Vagina (tissue), 2 donors: ENCODE data around the gene INTS6L. TPM values are rescaled to one million over a fixed set of nuclear protein-coding genes. Genes with fewer than 3 reads are reported as not detected.
"Not testable (repeated sequence)": the region's sequence is repeated elsewhere in the genome, so short reads cannot be mapped to it uniquely, and the experiment has no call there.

Experiments
- DNase-seq, 2 donors: peaks; one replicate each; pipeline ENCODE4 v3.0.0-alpha.2; 2017; ENCODE audit errors: extremely low spot score in 2 of 2
- H3K27ac ChIP-seq: fragments of 200-600 bp; sonication (generic); one replicate; pipeline ENCODE4 v1.5.1; 2019
- H3K27me3 ChIP-seq: fragments of 200-600 bp; sonication (generic); one replicate; pipeline ENCODE4 v1.5.1; 2019
- H3K36me3 ChIP-seq, 2 donors: fragments of 200-600 bp; sonication (generic); one replicate each; pipeline ENCODE4 v1.5.1; 2017 to 2019
- H3K4me1 ChIP-seq: fragments of 200-600 bp; sonication (generic); one replicate; pipeline ENCODE4 v1.5.1; 2019
- H3K4me3 ChIP-seq, 2 donors: fragments of 200-600 bp; sonication (generic); 1 replicate in 1 of 2; 2 replicates in 1 of 2; pipeline ENCODE4 v1.5.1; 2016 to 2019
- H3K9me3 ChIP-seq: fragments of 200-600 bp; sonication (generic); one replicate; pipeline ENCODE4 v1.5.1; 2019
- POLR2A ChIP-seq, 2 donors: fragments of 450-650 bp; IDR thresholded peaks; one replicate each; pipeline ENCODE4 v1.6.1; 2017; ENCODE audit warnings: antibody characterized with exemption in 2 of 2, mild to moderate bottlenecking in 2 of 2, moderate library complexity in 2 of 2
- POLR2AphosphoS5 ChIP-seq, 2 donors: sonication (generic); formaldehyde crosslinking; IDR thresholded peaks; one replicate each; pipeline ENCODE4 v1.9.0; 2017; ENCODE audit warnings: antibody characterized with exemption in 2 of 2, mild to moderate bottlenecking in 2 of 2, low read depth in 1 of 2; ENCODE audit not compliant: insufficient read depth in 1 of 2
- intact Hi-C: fragments of 100-400 bp; cut with DNase I; formaldehyde crosslinking; loops from one replicate; pipeline ENCODE4 v1.15.1; 2023
- total RNA-seq: library from RNA; depleted of rRNA; stranded (reverse); fragments of >200 nt; gene quantifications from one replicate; pipeline ENCODE4 v1.2.3, GENCODE V29; 2016
- TF ChIP-seq, protein P1 (sequence below), 3 experiments: fragments of 450-650 bp in 2 of 3; fragments of 200-600 bp in 1 of 3; sonication (generic) in 1 of 3; IDR thresholded peaks; one replicate each; pipeline ENCODE4 v1.5.1; 2017 to 2019; ENCODE audit warnings: antibody characterized with exemption in 3 of 3, mild to moderate bottlenecking in 2 of 3, moderate library complexity in 2 of 3

Gene INTS6L
- total RNA-seq, 1 donor from 2014 or later = 14.7 TPM

DNA sequence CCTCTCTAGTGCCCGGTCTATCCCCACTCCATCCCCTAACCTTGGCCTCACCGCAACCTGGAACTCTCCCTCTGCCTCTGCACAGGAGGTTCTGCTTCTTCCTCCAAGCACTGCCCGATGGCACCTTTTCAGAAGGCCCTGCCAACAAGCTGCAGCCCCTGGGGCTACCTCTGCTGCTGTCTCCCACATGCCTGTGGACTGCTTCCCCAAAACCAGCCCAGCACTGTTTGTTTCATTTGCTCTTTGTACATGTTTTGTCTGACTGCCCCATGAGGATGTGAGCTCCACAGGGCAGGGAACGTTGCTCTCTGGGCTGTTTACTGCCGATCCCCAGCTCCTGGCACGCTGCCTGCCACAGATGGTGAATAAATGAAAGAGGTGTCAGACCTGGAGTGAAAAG lies 85.4 kb downstream of the INTS6L start:
- Histone ChIP-seq H3K27ac (no peak overlapping the region), H3K27me3 (no peaks in the 10 kb centered on the region), H3K36me3 (no peaks in the 10 kb centered on the region), H3K4me3 (no peak overlapping the region), H3K4me1 (no peaks in the 10 kb centered on the region), H3K9me3 (no peaks in the 10 kb centered on the region)
- DNase-seq = no peak
- intact Hi-C loops = no loop called here
- TF ChIP-seq POLR2AphosphoS5 (IDR thresholded peaks at IDR 0.05; ENCODE audit: insufficient read depth in 1 of 2, low read depth in 1 of 2) = no peak
- TF ChIP-seq, protein P1, sequence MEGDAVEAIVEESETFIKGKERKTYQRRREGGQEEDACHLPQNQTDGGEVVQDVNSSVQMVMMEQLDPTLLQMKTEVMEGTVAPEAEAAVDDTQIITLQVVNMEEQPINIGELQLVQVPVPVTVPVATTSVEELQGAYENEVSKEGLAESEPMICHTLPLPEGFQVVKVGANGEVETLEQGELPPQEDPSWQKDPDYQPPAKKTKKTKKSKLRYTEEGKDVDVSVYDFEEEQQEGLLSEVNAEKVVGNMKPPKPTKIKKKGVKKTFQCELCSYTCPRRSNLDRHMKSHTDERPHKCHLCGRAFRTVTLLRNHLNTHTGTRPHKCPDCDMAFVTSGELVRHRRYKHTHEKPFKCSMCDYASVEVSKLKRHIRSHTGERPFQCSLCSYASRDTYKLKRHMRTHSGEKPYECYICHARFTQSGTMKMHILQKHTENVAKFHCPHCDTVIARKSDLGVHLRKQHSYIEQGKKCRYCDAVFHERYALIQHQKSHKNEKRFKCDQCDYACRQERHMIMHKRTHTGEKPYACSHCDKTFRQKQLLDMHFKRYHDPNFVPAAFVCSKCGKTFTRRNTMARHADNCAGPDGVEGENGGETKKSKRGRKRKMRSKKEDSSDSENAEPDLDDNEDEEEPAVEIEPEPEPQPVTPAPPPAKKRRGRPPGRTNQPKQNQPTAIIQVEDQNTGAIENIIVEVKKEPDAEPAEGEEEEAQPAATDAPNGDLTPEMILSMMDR (IDR thresholded peaks at IDR 0.05) = no peak

GRCh38 chrX:135624408-135625204 lies 104.1 kb downstream of the INTS6L start:
- H3K4me3 ChIP-seq, DNase-seq: not testable (repeated sequence)

DNA sequence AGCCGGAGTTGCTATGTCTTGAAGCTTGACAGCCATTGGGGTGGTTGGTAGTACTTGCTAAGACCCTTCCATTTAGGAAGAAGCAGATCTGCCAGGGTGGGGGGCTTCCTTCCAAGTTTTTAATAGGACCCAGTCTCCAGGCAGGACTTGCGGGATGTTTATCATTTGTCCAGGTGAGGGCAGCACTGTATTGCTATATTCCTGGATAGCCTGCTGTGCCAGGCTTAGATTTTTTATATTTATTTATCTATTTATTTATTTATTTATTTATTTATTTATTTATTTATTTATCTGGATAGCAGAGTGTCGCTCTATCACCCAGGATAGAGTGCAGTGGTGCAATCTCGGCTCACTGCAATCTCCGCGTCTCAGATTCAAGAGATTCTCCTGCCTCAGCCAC lies 105.5 kb downstream of the INTS6L start:
- TF ChIP-seq, protein P1 (IDR thresholded peaks at IDR 0.05) = no peak
- TF ChIP-seq POLR2A (IDR thresholded peaks at IDR 0.05) (no peak), POLR2AphosphoS5 (IDR thresholded peaks at IDR 0.05; ENCODE audit: insufficient read depth in 1 of 2, low read depth in 1 of 2) (no peak)
- intact Hi-C loops = no loop called here
- no peaks in the 10 kb centered on the region for H3K36me3 ChIP-seq

More at GRCh38 chrX:135624408-135625204, 104.1 kb downstream of the INTS6L start:
- intact Hi-C loops, H3K36me3 ChIP-seq, H3K4me1 ChIP-seq, H3K27ac ChIP-seq, H3K27me3 ChIP-seq, H3K9me3 ChIP-seq: not testable (repeated sequence)

GRCh38 chrX:135629342-135629741 lies 108.9 kb downstream of the INTS6L start:
- Histone ChIP-seq H3K9me3 (no peaks in the 10 kb centered on the region), H3K27me3 (no peaks in the 10 kb centered on the region), H3K4me3 (no peak overlapping the region), H3K36me3 (no peaks in the 10 kb centered on the region), H3K4me1 (no peaks in the 10 kb centered on the region), H3K27ac (no peak overlapping the region)
- DNase-seq = no peak
- intact Hi-C loops = no loop called here
- no peak for TF ChIP-seq POLR2A (IDR thresholded peaks at IDR 0.05)

More for the DNA sequence above, 105.5 kb downstream of the INTS6L start:
- no peak for DNase-seq
- H3K27ac ChIP-seq = no peak overlapping the region
- no peak overlapping the region for H3K4me3 ChIP-seq
- no peaks in the 10 kb centered on the region for H3K9me3 ChIP-seq
- H3K27me3 ChIP-seq = no peaks in the 10 kb centered on the region
- H3K4me1 ChIP-seq = no peaks in the 10 kb centered on the region

Other genes with a start within 250 kb of the INTS6L start
- not detected for gene ETDC, start 211.2 kb upstream of the INTS6L start, total RNA-seq
- 5.2 TPM for gene ZNF75D, start 176.6 kb upstream of the INTS6L start, total RNA-seq
- 9.6 TPM for gene ZNF449, start 175.9 kb upstream of the INTS6L start, total RNA-seq
- 1.5 TPM for gene SMIM10L2A, start 98.7 kb upstream of the INTS6L start, total RNA-seq
- gene CT45A1, start 193.0 kb downstream of the INTS6L start, total RNA-seq = not detected
- not detected for gene CT45A3, start 247.5 kb downstream of the INTS6L start, total RNA-seq